Measurements from ENCODE around the gene CNOT4. TPM values are rescaled to one million over a fixed set of nuclear protein-coding genes. Genes with fewer than 3 reads are reported as not detected.

CNOT4 gene
- total and polyA plus RNA-seq, 2 of the 13 experiments (the other 11 are each of a cell fraction or from before 2014, with no cell fraction given), result 7.4 to 8.4 TPM

GRCh38 chr7:135335628-135336139 is 174.2 kb downstream of the CNOT4 start (continued):
- TF ChIP-seq MXD4 (CRISPR knock-in tag; IDR thresholded peaks at IDR 0.05) (peak; percentile 43; the same call in 1 of the 2 replicates), ZNF607 (CRISPR knock-in tag; IDR thresholded peaks at IDR 0.05; ENCODE audit: borderline replicate concordance) (peak; percentile 62; the same call in 1 of the 2 replicates), ZBTB7A (CRISPR knock-in tag; IDR thresholded peaks at IDR 0.05) (0 out of 2 replicates have a peak, but pooled peaks have one; percentile 14), HIVEP1 (CRISPR knock-in tag; IDR thresholded peaks at IDR 0.05) (no peak), THAP11 (CRISPR knock-in tag; IDR thresholded peaks at IDR 0.05) (0 out of 2 replicates have a peak, but pooled peaks have one; percentile 48), RARA (CRISPR knock-in tag; IDR thresholded peaks at IDR 0.05) (peak; percentile 41; the same call in 1 of the 2 replicates), DMAP1 (CRISPR knock-in tag; IDR thresholded peaks at IDR 0.05) (no peak), ZNF776 (CRISPR knock-in tag; IDR thresholded peaks at IDR 0.05) (no peak), TBP (CRISPR knock-in tag; IDR thresholded peaks at IDR 0.05) (no peak), HMGXB3 (CRISPR knock-in tag; IDR thresholded peaks at IDR 0.05; ENCODE audit: borderline replicate concordance) (no peak), PHB2 (IDR thresholded peaks at IDR 0.05; ENCODE audit: partially characterized antibody) (no peak), HMGA1 (CRISPR knock-in tag; conservative IDR thresholded peaks at IDR 0.05) (no peak), ZFP1 (CRISPR knock-in tag; IDR thresholded peaks at IDR 0.05) (no peak), JUND (CRISPR knock-in tag; IDR thresholded peaks at IDR 0.05) (no peak), SNAI1 (CRISPR knock-in tag; IDR thresholded peaks at IDR 0.05; ENCODE audit: borderline replicate concordance) (no peak), SAP130 (CRISPR knock-in tag; IDR thresholded peaks at IDR 0.05; ENCODE audit: low read depth) (peak; percentile 70), IKZF1 (IDR thresholded peaks at IDR 0.05) (no peak), SRSF4 (IDR thresholded peaks at IDR 0.05; ENCODE audit: low read depth, low read length, poor library complexity, severe bottlenecking) (no peak)
- TF ChIP-seq, protein P1, sequence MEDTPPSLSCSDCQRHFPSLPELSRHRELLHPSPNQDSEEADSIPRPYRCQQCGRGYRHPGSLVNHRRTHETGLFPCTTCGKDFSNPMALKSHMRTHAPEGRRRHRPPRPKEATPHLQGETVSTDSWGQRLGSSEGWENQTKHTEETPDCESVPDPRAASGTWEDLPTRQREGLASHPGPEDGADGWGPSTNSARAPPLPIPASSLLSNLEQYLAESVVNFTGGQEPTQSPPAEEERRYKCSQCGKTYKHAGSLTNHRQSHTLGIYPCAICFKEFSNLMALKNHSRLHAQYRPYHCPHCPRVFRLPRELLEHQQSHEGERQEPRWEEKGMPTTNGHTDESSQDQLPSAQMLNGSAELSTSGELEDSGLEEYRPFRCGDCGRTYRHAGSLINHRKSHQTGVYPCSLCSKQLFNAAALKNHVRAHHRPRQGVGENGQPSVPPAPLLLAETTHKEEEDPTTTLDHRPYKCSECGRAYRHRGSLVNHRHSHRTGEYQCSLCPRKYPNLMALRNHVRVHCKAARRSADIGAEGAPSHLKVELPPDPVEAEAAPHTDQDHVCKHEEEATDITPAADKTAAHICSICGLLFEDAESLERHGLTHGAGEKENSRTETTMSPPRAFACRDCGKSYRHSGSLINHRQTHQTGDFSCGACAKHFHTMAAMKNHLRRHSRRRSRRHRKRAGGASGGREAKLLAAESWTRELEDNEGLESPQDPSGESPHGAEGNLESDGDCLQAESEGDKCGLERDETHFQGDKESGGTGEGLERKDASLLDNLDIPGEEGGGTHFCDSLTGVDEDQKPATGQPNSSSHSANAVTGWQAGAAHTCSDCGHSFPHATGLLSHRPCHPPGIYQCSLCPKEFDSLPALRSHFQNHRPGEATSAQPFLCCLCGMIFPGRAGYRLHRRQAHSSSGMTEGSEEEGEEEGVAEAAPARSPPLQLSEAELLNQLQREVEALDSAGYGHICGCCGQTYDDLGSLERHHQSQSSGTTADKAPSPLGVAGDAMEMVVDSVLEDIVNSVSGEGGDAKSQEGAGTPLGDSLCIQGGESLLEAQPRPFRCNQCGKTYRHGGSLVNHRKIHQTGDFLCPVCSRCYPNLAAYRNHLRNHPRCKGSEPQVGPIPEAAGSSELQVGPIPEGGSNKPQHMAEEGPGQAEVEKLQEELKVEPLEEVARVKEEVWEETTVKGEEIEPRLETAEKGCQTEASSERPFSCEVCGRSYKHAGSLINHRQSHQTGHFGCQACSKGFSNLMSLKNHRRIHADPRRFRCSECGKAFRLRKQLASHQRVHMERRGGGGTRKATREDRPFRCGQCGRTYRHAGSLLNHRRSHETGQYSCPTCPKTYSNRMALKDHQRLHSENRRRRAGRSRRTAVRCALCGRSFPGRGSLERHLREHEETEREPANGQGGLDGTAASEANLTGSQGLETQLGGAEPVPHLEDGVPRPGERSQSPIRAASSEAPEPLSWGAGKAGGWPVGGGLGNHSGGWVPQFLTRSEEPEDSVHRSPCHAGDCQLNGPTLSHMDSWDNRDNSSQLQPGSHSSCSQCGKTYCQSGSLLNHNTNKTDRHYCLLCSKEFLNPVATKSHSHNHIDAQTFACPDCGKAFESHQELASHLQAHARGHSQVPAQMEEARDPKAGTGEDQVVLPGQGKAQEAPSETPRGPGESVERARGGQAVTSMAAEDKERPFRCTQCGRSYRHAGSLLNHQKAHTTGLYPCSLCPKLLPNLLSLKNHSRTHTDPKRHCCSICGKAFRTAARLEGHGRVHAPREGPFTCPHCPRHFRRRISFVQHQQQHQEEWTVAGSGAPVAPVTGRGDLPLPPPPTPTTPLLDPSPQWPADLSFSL (CRISPR knock-in tag; IDR thresholded peaks at IDR 0.05), result no peak

Data from HepG2 (cell line).